KG1 (cell line): ENCODE data around the gene CPT1A.
"Not testable (repeated sequence)": the region's sequence is repeated elsewhere in the genome, so short reads cannot be mapped to it uniquely, and the experiment has no call there.

Experiments used
- DNase-seq: peaks from one replicate; lab custom pipeline; 2025; lab: John Stamatoyannopoulos, UW

CPT1A gene

DNA sequence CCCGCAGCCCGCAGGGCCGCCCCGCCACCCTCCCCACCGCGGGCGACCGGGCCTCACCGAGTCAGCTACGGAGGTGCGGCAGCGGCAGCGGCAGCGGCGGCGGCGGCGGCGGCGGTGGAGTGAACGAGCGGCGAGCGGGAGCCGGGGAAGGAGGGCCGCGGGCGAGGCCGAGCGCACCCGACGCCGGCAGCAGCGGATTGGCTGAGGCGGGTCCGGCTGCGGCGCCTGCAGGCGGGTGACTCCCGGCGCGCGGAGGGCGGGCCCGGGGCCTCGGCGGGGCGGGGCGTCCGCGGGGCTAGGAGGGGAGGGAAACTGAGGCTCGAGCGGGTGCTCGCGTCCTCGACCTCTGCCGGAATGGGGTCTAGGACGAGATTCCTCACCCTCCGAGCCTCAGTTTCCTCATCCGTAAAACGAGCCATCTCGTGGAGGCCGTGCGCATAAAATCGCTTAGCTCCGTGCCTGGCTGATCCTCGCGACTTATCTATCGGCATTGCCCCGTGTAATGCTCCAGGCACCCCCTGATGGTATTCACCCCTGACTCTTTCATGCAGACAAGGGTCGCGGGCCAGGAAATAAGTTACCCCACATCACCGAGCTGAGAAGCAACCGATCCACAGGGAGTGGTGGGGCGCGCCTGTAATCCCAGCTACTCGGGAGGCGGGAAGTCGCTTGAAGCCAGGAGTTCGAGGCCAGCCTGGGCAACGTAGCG, at the start of gene CPT1A:
Gene CPT1A, minus strand, starts transcription at position 199 of the 709 bp plus-strand sequence. CDS start 26,442 bp downstream, outside the sequence.
- peak; percentile 78 for DNase-seq

- DNase-seq, result no peak
Observed at GRCh38 chr11:68890490-68891231, 48.9 kb upstream of the CPT1A start.

GRCh38 chr11:68889948-68890446, 48.3 kb upstream of the CPT1A start:
- DNase-seq, result no peak

- DNase-seq, result not testable (repeated sequence)
Observed at GRCh38 chr11:68884827-68885226, 43.1 kb upstream of the CPT1A start.

GRCh38 chr11:68882391-68882790, 40.7 kb upstream of the CPT1A start:
- no peak for DNase-seq

GRCh38 chr11:68881320-68881719, 39.6 kb upstream of the CPT1A start:
- DNase-seq, result no peak

DNA sequence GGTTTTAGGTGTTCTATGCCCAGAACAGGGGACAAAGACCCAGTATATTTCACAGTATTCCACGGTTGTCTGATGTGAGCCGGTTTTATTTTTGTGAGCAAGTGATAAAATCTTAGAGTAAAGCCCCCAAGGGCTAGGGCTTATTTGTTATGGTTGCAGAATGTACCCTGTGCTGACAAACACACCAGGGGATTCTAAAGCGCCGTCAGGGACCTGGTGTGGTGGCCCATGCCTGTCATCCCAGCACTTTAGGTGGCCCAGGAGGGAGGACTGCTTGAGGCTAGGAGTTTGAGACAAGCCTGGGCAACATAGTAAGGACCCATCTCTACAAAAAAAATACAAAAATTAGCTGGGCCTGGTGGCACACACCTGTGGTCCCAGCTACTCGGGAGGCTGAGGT, 39.1 kb upstream of the CPT1A start:
- DNase-seq, result no peak

- DNase-seq, result no peak
Observed at GRCh38 chr11:68878022-68878421, 36.3 kb upstream of the CPT1A start.

DNA sequence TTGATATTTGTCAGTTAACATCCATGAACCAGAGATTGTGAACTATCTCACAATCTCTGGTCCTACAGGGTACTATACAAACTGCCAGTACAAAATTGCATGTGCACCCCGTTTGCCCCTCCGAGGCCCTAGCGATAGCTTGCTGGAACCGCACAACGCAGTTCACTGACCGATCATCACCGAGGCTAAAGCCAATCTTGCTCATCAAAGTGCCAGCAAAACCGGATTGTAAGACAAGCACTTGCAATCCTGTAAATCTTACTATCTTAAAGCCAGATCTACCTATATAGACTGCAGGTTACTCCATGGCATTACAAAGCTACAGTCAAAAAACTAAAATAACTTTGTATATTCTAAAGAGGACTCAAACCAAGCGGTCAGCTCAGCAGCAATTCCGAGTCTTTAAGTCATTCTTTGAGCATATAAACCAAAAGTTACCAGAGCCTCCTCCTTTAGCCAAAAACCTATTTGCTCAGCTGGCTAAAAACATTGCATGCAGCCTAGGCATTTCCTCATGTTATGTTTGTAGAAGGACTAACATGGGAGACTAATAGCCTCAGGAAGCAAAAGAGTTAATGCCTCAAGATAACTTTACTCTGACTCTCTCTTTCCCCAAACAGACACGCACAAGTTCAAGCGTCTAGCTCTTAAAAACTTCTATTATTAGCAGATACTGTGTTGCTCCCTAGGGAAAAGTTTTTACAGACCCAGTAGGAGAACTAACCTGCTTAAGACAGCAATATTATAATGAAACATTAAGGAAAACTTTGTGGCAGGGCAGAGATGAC, 30.7 kb upstream of the CPT1A start:
- DNase-seq, result no peak

GRCh38 chr11:68870470-68870869, 28.8 kb upstream of the CPT1A start:
- no peak for DNase-seq

DNA sequence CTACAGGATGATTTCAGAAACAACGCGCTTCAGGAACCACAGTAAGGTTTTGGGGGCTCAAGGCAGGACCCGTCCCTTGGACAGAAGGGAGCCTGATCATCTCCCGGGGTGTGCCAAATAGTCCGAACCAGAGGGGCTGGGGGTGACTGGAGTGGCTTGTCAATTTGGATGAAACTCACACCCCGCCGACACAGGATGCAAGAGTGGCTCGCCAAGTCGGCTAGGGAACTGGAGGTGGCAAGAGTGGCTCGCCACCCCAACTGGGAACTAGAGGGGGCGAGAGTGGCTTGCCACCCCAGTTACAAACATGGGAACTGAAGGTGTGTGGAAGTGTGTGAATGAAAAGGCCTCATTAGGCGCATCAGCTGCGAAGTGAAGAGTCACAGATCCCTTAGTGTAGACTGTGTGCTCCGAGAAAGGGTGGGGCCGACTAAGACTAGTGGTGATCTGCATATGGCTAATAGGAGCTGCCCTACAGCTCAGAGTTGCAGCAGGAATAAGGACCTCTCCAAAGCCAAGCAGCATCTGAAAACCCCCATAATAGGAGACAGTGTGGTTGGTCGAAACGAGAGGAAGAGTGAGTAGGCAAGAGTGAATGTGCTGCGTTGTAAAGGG, 26.6 kb upstream of the CPT1A start:
- no peak for DNase-seq

DNA sequence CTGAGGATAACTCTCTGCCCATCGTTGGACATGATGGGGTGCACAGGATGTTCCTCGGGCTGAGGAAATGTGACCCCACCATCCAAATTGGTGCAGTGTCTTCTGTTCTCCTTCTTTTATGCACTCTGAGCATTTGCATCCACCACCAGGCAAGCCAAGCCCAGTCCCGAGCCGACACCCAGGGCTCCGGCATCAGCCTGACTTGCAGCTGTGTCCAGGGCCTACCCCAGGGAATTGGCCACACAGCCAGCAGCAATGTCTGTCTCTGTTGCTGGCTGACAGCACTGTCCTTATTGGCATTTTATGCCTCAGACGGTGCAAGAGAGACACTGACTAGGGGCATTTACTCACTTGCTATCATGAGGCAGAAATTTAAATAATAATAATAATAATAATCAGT, 25.4 kb upstream of the CPT1A start:
- no peak for DNase-seq

GRCh38 chr11:68865241-68865640, 23.5 kb upstream of the CPT1A start:
- DNase-seq, result no peak

GRCh38 chr11:68863553-68864265, 22.0 kb upstream of the CPT1A start:
- no peak for DNase-seq

DNA sequence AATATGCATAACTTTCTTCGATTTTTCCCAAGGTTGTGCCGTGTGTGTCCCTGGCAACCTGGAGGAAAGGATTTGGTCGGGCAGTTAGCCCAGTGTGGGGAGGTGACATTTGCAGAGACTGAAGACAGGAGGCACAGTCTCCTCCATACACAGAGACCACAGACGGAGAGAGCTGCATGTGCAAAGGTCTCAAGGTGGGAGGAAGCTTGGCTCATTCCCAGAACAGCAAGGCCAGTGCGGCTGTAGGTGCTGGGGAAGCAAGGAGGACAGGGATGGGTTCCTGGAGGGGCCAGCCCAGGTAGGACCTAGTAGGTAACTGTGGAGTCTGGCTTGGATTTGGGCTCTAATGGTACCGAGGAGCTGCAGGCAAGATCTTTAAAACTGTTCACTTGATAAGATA, 20.7 kb upstream of the CPT1A start:
- no peak for DNase-seq

GRCh38 chr11:68859123-68859522, 17.4 kb upstream of the CPT1A start:
- DNase-seq, result no peak

GRCh38 chr11:68857037-68857586, 15.4 kb upstream of the CPT1A start:
- no peak for DNase-seq

DNA sequence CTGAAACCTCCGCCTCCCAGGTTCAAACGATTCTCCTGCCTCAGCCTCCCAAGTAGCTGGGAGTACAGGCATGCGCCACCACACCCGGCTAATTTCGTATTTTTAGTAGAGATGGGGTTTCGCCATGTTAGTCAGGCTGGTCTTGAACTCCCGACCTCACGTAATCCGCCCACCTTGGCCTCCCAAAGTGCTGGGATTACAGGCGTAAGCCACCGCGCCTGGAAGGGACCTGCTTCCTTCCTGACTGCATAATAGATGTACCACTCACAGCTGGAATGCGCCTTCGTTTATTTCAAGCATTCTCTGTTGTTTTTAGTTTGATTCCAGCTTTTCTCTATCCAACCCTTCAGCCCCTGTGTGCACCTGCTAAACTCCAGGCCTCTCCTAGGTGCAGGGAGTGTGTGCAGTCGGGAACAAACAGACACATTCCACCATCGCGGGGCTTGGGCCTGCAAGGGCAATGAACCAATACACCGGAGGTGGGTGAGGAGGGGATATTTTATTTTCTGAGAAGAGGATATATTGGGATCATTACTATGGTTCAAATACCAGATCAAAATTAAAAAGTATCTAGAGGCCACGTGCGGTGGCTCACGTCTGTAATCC, 14.8 kb upstream of the CPT1A start:
- not testable (repeated sequence) for DNase-seq

DNA sequence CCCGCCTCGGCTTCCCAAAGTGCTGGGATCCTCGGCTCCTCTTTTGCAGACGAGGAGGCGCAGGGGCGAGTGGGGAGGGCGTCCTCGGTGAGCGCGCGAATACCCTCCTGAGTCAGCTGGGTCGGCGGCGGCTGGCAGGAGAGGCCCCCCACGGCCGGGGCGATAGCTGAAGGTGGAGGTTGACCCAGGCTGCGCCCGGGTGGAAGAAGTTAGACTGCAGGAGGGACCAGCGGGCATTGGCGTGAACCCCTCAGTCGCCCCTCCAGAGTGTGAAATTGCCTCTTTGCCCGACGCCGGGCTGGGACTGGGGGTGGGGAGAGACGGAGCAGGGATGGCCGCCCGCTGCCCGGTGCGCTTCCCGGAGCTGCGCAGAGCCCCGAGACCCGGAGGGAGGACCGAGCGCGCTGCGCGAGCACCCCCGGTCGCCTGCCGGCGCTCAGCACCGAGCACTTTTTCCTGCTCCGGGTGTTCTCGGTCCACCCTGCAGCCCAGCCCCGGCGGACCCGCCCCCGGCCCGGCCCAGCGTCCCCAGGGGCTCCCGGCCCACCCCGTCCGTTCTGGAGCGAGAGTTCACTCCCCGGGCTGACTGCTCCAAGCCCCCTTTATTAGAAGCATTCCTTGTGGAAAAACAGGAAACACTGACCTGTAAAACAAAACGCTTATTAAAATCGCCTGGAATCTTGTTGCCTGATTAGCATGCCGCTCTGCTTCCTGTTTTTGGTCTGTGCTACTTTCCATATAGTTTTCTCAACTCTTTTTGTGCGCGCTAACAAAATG, 13.7 kb upstream of the CPT1A start:
- DNase-seq, result no peak
